ENCODE results near the gene EBI3. TPM values are rescaled to one million over a fixed set of nuclear protein-coding genes. Genes with fewer than 3 reads are reported as not detected.
A peak's percentile ranks its signal among the peaks of the same experiment; 100 is the strongest.

EBI3 gene
- total and polyA plus RNA-seq, 2 of the 13 experiments (the other 11 are each of a cell fraction or from before 2014, with no cell fraction given) = 3.4 TPM; not detected in 1

DNA sequence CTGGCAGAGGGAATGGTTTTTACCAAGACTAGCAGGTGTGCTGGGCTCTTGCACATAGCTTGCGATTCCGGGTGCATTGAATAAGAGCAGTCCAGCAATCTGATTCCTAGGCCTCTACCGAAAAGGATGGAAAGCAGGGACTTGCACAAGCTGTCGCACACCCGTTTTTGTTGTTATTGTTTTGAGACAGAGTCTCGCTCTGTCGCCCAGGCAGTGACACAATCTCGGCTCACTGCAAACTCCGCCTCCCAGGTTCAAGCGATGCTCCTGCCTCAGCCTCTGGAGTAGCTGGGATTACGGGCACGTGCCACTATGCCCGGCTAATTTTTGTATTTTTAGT lies 5.5 kb downstream of the EBI3 start:
- POLR2A ChIA-PET = interaction anchor here (1.3 to 2.0 kb wide), 2 partner anchors 8 to 12 kb away, joined by 3 to 14 read pairs; partner anchors contain the start of gene YJU2
- Histone ChIP-seq H4K20me1 (ENCODE audit: insufficient read depth, low read length) (no peaks in the 10 kb centered on the region), H3K27ac (ENCODE audit: extremely low read length, insufficient read depth, low read length) (peak overlapping the region; percentile 64), H3K79me2 (ENCODE audit: insufficient read depth, low read length) (no peaks in the 10 kb centered on the region), H3K27me3 (ENCODE audit: control insufficient read depth in 1 of 2, insufficient read depth in 2 of 2, low read length in 2 of 2) (no peaks in the 10 kb centered on the region; a peak in 1 of 5 replicates), H3K9me3 (ENCODE audit: low read length) (no peaks in the 10 kb centered on the region), H3K36me3 (replicated peaks in 1 of 2; ENCODE audit: control insufficient read depth in 1 of 2, insufficient read depth in 2 of 2, low read length in 2 of 2) (no peaks in the 10 kb centered on the region), H2AFZ (ENCODE audit: low read length) (no peak overlapping the region), H3K4me2 (ENCODE audit: low read depth, low read length) (peak overlapping the region; percentile 88), H3K4me3 (replicated peaks in 1 of 3; ENCODE audit: insufficient read depth in 1 of 3, low read depth in 2 of 3, low read length in 3 of 3) (peak overlapping the region; percentile 44 to 65 (median 47); a peak in 5 of 6 replicates), H3K4me1 (ENCODE audit: insufficient read depth, low read length) (peaks cover 32% of the 10 kb centered on the region), H3K9ac (ENCODE audit: insufficient read depth, low read depth, low read length) (peak overlapping the region; percentile 69; the same call in 1 of the 2 replicates)
- no peak for ATAC-seq
- WGBS (ENCODE audit: low lambda C conversion rate) = 9% methylated on average over 13 of the region's 13 CpGs
- CTCF ChIA-PET (ENCODE audit: low intra/inter-chr PET ratio, low total read pairs) = no interaction called here
- no peak for FAIRE-seq
- no peak for DNase-seq (ENCODE audit: low spot score)
- no TSS peak for BruUV-seq (replicated peaks)
- in situ Hi-C loops (cut with HindIII; ENCODE audit: extremely low pct_ligation_motif_present, low pct_unique_long_range_greater_than_20kb) = no loop called here
- intact Hi-C loops (cut with micrococcal nuclease; ENCODE audit: unreplicated experiment) = no loop called here
- no peak for TF ChIP-seq ATRX (CRISPR knock-in tag; IDR thresholded peaks at IDR 0.05; ENCODE audit: borderline replicate concordance)
- no peak for TF ChIP-seq PHF8 (CRISPR knock-in tag; IDR thresholded peaks at IDR 0.05)
- TF ChIP-seq, protein P1, sequence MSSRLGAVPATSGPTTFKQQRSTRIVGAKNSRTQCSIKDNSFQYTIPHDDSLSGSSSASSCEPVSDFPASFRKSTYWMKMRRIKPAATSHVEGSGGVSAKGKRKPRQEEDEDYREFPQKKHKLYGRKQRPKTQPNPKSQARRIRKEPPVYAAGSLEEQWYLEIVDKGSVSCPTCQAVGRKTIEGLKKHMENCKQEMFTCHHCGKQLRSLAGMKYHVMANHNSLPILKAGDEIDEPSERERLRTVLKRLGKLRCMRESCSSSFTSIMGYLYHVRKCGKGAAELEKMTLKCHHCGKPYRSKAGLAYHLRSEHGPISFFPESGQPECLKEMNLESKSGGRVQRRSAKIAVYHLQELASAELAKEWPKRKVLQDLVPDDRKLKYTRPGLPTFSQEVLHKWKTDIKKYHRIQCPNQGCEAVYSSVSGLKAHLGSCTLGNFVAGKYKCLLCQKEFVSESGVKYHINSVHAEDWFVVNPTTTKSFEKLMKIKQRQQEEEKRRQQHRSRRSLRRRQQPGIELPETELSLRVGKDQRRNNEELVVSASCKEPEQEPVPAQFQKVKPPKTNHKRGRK (CRISPR knock-in tag; IDR thresholded peaks at IDR 0.05) = no peak
- TF ChIP-seq, protein P2, sequence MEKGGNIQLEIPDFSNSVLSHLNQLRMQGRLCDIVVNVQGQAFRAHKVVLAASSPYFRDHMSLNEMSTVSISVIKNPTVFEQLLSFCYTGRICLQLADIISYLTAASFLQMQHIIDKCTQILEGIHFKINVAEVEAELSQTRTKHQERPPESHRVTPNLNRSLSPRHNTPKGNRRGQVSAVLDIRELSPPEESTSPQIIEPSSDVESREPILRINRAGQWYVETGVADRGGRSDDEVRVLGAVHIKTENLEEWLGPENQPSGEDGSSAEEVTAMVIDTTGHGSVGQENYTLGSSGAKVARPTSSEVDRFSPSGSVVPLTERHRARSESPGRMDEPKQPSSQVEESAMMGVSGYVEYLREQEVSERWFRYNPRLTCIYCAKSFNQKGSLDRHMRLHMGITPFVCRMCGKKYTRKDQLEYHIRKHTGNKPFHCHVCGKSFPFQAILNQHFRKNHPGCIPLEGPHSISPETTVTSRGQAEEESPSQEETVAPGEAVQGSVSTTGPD (CRISPR knock-in tag; IDR thresholded peaks at IDR 0.05) = no peak
- no peak for TF ChIP-seq KDM6A (CRISPR knock-in tag; IDR thresholded peaks at IDR 0.05; ENCODE audit: low read depth)
- TF ChIP-seq ZNF746 (CRISPR knock-in tag; IDR thresholded peaks at IDR 0.05) = no peak
- TF ChIP-seq CEBPB (IDR thresholded peaks at IDR 0.05; ENCODE audit: borderline replicate concordance, low read depth, low read length) = no peak
- TF ChIP-seq, protein P3, sequence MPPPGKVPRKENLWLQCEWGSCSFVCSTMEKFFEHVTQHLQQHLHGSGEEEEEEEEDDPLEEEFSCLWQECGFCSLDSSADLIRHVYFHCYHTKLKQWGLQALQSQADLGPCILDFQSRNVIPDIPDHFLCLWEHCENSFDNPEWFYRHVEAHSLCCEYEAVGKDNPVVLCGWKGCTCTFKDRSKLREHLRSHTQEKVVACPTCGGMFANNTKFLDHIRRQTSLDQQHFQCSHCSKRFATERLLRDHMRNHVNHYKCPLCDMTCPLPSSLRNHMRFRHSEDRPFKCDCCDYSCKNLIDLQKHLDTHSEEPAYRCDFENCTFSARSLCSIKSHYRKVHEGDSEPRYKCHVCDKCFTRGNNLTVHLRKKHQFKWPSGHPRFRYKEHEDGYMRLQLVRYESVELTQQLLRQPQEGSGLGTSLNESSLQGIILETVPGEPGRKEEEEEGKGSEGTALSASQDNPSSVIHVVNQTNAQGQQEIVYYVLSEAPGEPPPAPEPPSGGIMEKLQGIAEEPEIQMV (CRISPR knock-in tag; IDR thresholded peaks at IDR 0.05; ENCODE audit: low read depth) = no peak
- TF ChIP-seq ZNF329 (CRISPR knock-in tag; IDR thresholded peaks at IDR 0.05; ENCODE audit: low read depth) = no peak
- TF ChIP-seq ZC3H13 (CRISPR knock-in tag; IDR thresholded peaks at IDR 0.05) = 0 out of 2 replicates have a peak, but pooled peaks have one; percentile 4
- no peak for TF ChIP-seq MXD4 (CRISPR knock-in tag; IDR thresholded peaks at IDR 0.05)
- TF ChIP-seq, protein P4, sequence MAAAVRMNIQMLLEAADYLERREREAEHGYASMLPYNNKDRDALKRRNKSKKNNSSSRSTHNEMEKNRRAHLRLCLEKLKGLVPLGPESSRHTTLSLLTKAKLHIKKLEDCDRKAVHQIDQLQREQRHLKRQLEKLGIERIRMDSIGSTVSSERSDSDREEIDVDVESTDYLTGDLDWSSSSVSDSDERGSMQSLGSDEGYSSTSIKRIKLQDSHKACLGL (CRISPR knock-in tag; IDR thresholded peaks at IDR 0.05) = no peak
- TF ChIP-seq, protein P5, sequence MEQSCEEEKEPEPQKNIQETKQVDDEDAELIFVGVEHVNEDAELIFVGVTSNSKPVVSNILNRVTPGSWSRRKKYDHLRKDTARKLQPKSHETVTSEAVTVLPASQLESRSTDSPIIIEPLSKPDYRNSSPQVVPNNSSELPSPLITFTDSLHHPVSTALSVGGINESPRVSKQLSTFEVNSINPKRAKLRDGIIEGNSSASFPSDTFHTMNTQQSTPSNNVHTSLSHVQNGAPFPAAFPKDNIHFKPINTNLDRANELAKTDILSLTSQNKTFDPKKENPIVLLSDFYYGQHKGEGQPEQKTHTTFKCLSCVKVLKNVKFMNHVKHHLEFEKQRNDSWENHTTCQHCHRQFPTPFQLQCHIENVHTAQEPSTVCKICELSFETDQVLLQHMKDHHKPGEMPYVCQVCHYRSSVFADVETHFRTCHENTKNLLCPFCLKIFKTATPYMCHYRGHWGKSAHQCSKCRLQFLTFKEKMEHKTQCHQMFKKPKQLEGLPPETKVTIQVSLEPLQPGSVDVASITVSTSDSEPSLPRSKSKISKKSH (CRISPR knock-in tag; IDR thresholded peaks at IDR 0.05; ENCODE audit: borderline replicate concordance) = no peak
- TF ChIP-seq ZNF816 (CRISPR knock-in tag; IDR thresholded peaks at IDR 0.05; ENCODE audit: borderline replicate concordance) = peak; percentile 4; the same call in 1 of the 2 replicates
- TF ChIP-seq REL (CRISPR knock-in tag; conservative IDR thresholded peaks at IDR 0.05) = no peak
- TF ChIP-seq ZNF552 (CRISPR knock-in tag; IDR thresholded peaks at IDR 0.05; ENCODE audit: borderline replicate concordance) = no peak
- TF ChIP-seq, protein P6, sequence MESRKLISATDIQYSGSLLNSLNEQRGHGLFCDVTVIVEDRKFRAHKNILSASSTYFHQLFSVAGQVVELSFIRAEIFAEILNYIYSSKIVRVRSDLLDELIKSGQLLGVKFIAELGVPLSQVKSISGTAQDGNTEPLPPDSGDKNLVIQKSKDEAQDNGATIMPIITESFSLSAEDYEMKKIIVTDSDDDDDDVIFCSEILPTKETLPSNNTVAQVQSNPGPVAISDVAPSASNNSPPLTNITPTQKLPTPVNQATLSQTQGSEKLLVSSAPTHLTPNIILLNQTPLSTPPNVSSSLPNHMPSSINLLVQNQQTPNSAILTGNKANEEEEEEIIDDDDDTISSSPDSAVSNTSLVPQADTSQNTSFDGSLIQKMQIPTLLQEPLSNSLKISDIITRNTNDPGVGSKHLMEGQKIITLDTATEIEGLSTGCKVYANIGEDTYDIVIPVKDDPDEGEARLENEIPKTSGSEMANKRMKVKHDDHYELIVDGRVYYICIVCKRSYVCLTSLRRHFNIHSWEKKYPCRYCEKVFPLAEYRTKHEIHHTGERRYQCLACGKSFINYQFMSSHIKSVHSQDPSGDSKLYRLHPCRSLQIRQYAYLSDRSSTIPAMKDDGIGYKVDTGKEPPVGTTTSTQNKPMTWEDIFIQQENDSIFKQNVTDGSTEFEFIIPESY (CRISPR knock-in tag; IDR thresholded peaks at IDR 0.05) = no peak
